CD4-positive, alpha-beta T cell treated with Interleukin-4 for 4 hours (primary cell): Measurements from ENCODE around the gene TMEM108.

ENCODE experiments used
- DNase-seq: peaks from one replicate; pipeline ENCODE4 v3.0.0-alpha.2; 2020

Gene TMEM108

GRCh38 chr3:133393691-133394474, 355.7 kb downstream of the TMEM108 start:
- no peak for DNase-seq

- no peak for DNase-seq
Measured at GRCh38 chr3:133394561-133395311, 356.5 kb downstream of the TMEM108 start.

DNA sequence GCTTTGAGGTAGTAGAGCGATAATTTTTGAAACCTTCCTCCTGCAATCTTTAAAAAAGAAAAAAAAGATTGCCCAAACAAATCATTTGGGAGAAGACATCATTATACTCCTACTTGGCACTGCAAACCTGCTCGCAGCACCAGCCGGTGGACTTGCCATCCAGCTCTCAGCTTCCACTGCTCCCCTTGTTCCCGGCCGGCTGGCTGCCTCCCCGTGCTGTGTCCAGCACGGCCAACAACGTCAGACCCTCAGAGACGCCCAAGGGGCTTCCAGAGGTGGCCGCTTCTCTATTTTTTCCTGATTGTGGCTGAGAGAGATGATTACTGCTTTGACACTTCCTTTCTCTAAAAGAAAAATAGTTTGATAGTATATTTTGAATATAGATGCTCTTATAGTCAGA, 358.7 kb downstream of the TMEM108 start:
- DNase-seq = no peak

GRCh38 chr3:133400006-133400515, 361.9 kb downstream of the TMEM108 start, which contains the start of gene BFSP2:
BFSP2 (plus strand) TSS chr3:133400056; CDS start chr3:133400084, 28 bp downstream.
- no peak for DNase-seq

GRCh38 chr3:133401374-133402135, 363.4 kb downstream of the TMEM108 start:
- no peak for DNase-seq

DNA sequence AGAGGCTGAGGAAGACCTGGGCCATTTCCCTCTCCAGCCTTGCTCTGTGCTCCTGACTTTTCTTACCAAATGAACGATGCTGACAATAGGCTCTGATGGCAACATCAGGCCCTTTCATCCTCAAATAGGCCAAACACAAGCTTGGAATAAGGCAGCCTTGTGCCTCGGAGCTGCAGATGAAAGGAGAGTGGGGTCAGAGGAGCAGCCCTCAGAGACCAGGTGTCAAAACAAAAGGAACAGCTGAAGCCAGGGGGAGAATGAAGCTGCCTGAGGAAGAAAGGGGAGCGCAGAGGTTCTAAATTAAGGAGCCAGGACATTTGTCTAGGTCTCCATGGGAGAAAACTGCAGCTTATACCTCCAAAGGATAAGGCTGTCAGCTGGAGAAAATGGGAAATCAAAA, 366.7 kb downstream of the TMEM108 start:
- DNase-seq = no peak

DNA sequence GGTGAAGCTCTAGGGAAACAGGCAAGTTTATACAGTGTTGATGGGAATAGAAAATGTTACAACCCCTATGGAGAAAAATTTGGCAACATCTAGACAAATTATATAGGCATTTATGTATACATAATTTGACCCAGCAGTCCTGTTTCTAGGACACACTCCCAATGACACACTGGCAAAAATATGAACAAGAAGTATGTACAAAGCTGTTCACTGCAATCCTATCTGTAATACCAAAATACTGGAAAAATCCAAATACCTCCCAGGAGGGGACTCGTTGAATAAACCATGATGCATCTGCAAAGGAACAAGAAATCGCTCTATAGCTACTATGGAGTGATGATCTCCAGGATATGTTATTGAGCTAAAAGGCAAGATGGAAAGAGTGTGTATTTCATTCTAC, 370.2 kb downstream of the TMEM108 start:
- no peak for DNase-seq

GRCh38 chr3:133408961-133409360, 370.8 kb downstream of the TMEM108 start:
- DNase-seq = no peak

GRCh38 chr3:133410191-133410892, 372.2 kb downstream of the TMEM108 start:
- DNase-seq = no peak

DNA sequence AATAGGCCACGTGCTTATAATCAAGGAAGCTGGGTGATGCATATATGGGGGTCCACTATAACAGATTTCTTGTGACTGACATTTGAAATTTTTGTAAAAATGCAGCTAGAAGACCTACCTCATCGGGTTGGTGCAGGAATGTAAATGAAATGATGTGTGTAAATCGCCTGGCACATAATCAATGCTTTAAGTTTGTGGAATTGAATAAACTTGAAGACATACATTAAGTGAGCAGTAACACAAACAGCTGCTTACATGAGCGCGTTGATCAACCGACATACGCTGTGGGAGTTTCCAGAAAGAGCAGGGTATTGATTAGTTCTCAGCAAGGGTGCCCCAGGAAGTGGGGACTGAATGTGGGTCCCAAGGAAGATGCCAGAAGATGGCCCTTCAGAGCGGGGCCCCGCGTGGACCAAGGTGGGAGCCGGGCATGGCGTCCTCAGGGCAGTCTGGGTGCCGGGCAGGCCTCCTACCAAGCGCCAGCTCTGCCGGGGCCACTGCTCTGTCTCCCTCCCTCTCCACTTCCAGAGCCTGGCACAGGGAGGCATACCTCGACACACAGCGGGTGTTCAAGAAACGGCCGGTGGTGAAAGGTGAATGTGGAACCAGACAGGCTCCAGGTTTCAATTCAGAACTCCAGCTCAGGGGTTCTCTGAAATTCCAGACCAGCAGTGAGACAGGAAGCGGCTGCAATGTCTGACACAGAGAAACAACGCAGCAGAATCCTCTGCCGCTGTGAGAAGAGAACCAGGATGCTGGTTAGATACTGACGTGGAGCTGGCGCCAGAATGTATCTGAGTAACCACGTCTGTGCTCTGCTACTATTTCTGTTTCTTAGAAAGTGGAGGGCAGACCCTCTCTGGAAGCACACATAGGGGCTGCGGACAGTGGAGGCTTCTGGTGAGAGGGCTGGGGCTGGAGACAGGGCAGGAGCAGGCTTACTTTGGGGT, 374.3 kb downstream of the TMEM108 start:
- no peak for DNase-seq

DNA sequence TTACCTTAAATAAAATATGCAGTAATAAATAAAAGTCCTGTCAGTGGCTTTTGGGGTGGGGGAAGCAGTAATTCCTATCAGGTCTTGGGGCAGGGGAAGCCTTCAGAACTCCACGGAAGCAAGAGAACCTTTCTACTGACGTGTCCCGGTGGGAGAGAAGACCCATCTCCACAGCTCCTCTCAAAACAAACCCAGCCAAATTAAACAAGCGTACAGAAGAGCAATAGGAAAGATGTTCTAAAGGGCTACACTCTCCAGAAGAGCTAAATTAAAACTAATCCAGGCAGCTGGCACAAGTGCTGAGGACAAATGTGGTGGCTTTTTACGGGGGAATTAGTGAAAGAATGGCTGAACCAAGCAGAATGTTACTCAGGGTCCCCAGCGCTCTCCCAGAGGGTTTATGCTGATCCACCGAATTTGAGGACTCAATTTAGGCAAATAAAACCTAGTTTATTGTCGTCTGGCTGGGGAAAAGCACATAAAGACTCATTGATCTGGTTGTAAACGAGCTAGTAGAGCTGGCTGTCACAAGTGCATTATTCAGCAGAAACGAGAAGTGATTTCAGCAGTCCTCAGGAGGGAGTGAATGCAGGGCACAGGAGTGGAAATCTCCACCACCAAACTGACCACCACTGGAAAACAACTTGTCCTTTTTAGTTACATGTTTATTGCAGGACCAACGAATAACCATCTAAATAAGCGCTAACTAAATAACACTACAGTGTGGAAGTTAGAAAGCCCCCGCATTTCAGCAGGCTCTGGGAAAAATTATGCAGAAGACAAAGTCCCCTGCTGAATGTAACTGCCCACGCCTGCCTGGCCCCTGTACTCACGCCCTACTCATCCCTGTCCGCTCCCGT, 375.2 kb downstream of the TMEM108 start:
- no peak for DNase-seq

- DNase-seq = no peak
Measured at GRCh38 chr3:133414021-133414392, 375.8 kb downstream of the TMEM108 start.

DNA sequence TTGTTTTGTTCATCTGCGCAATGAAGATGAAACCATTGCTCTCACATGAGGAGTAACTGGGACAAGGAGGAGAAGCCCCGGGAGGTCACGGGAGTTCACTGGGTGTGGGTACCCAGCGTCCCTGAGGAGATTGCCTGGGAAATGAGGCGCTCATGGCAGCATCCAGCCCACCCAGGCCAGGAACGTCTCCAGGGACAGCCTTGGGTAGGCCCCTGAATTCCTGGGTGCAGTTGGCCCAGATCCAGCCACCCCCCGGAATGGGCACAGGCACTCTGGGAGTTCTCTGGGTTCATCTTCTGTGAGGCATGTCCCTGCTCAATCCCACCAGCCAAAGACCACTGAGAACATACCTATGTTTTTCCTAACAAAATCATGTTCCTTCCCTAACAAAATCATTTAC, 380.2 kb downstream of the TMEM108 start:
- DNase-seq = no peak

- no peak for DNase-seq
Measured at GRCh38 chr3:133419151-133419909, 381.1 kb downstream of the TMEM108 start.

- no peak for DNase-seq
Measured at GRCh38 chr3:133424937-133425869, 387.0 kb downstream of the TMEM108 start.

DNA sequence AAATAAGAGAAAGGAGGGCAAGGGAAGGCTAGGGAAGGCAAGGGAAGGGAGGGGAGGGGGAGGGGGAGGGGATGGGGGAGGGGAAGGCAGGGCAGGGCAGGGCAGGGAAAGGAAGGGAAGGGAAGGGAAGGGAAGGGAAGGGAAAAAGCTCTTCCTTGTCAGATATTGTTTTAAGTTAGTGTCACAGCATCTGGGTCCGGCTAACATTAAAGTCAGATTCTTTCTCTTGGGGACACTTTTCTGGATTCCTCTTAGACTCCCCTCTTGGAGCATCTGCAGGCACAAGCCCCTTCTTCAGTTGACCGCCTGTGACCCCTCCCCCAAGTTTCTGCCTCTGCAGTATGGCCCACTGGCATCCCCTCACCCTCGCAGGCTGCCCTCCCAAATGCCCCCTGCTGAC, 387.7 kb downstream of the TMEM108 start:
- DNase-seq = no peak

DNA sequence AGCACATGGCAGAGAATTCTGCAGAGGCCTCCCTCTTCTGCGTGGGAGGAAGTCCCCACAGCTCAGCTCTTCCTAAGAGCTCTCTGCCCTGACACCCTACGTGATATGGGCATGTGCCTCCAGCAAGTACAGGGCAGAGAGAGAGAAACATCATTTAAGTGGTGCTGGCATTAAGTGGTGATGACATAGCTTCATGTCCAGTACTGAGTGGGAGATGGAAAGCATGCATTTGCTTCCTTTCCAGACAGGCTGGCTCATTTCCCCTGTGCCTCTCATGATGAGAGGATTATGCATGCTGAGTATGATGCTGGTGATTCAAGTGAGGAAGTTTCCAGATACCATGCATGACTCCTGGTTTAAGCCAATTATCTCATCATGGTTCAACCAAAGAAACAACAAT, 388.5 kb downstream of the TMEM108 start:
- no peak for DNase-seq

DNA sequence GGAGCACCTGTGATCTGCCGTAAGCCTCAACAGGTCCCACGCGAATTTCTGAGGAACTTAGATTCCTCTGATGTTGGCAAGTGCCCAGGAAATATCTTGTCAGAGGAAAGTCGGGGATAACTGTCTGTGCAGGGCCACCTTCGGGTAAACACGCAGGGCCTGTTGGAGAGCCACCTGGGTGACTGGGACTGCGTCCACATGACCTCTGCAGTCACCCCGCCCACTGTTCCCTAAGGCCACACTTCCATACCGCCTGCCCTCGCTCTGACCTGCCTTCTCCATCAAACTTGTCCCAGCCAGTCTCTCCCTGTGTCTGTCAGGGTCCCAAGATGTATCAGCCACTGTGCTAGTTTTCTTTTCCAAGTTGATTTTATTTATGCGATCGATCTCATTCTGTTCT, 390.4 kb downstream of the TMEM108 start:
- no peak for DNase-seq

DNA sequence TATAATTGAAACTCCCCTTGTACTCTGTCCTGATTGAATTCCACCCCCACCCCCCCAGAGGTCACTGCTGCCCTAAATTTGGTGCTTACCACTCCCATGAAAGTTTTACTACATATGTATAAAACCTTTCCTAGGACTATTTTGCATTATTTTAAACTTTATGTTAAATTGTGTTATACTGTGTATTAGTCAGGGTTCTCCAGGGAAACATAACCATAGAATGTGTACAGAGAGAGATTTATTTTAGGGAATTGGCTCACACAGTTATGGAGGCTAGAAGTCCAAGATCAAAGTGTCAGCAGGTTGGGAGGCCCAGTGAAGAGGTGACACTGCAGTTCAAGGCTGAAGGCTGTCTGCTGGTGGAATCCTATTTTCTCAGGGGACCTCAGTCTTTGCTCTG, 390.9 kb downstream of the TMEM108 start:
- no peak for DNase-seq
